ENCODE data around the gene SLC6A16.
"Not testable (repeated sequence)": the region's sequence is repeated elsewhere in the genome, so short reads cannot be mapped to it uniquely, and the experiment has no call there.

SLC6A16 gene

DNA sequence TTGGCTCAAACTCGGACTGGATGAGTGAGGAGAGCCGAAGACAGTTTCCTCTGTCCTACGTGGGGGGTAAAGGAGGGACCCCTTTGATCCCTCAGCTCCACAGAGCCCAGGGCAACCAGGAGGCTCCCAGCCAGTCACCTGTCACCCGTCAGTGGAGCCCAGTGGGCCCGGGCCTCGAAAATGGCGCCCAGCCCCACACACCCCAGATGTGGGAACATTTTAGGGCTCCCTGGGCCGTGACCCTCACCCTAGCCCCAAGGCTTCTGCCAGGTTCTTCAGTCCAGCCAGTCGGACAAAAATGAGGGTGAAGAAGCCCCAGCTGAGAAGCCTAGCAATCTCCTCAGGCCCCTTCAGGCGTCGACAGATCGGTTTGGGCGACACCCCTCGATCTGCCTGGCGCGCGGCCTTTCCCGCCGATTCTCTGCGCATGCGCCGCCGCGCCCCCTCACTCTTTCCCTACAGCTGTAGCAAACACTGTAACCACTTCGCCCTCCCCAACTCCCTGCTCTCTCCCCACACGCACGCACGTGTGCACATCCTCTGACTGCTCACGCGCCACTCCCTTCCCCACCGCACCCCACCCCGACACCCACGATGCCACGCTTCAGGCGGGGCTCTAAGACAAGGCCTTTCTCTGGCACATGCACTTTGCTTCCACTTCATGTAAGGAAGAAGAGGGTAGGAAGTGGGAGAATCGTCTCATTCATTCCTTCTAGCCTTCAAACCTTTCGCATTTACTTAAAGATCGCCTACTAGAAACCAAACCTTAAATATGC lies at the start of gene SLC6A16:
SLC6A16 (minus strand) TSS at position 391 of the 776 bp plus-strand sequence. CDS start 13,844 bp downstream, outside the sequence.
- DNase-seq: no peak

DNA sequence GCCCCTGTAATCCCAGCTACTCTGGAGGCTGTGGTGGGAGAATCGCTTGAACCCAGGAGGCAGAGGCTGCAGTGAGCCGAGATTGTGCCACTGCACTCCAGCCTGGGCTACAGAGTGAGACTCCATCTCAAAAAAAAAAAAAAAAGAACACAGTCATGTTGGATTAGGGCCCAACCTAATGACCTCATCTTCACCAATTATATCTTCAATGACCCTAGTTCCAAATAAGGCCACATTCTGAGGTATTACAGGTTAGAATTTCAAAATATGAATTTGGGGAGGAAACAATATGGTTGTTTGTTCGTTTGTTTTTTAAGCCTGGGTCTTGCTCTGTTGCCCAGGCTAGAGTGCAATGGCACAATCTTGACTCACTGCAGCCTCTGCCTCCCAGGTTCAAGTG lies 48.2 kb upstream of the SLC6A16 start:
- DNase-seq: not testable (repeated sequence)

DNA sequence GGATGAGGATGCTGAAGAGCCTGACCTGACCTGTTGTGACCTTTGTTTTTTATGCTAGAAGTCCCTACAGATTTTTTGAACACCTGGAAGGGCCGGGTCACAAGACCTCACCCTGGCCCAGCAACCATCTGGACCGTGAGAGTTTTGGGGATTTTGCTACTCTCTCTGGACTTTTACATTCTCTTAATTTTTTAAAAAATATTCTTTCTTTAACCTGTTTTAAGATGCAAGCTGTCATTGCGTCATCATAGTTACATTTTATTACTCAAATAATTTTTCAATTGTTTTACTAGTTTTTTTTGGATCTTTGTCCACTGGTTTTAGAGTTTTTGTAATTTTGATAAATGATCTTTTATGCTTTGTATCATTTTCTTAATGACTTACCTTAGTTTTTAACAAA lies 46.2 kb upstream of the SLC6A16 start:
- no peak for DNase-seq

DNA sequence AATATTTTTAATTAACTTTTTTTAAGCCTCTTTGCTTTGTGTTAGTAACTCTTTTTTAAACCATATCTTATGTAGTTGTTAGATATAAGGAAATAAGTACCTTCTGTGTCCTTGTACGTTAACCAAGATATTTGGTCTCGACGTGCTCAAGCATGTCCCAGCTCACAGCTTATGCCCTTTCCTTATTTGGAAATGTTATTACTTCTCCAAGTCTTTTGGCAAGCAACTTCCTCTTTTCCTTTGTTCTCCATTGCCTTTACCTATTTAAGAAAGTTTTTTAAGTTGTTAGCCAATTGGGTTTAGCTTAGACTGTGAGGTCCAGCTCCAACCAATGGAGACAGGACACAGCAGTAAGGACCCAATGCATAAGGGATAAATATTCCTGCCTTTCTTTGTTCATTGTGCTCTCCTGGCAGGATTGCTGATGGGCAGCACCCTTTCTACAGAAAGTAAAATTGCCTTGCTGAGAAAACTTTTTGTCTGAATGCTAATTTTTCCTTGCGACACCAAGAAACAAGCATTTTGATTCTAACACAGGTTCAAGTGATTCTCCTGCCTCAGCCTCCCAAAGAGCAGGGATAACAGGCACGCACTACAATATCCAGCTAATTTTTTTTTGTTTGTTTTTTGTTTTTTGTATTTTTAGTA lies 43.8 kb upstream of the SLC6A16 start:
- no peak for DNase-seq

DNA sequence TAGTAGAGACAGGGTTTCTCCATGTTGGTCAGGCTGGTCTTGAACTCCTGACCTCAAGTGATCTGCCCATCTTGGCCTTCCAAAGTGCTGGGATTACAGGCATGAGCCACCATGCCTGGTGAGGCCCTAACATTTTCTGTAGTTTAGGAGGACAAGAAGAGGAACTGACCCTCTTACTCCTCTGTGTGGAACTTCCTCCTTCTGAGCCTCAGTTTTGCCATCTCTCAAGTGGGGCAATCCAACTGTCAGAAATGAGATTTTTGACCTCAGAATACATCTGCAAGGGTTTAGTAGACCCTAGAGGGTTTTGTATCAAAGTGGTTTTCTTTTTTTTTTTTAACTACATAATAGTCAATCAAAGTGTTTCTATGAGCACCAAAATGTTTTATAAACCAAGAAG lies 41.1 kb upstream of the SLC6A16 start:
- DNase-seq: peak; percentile 7

DNA sequence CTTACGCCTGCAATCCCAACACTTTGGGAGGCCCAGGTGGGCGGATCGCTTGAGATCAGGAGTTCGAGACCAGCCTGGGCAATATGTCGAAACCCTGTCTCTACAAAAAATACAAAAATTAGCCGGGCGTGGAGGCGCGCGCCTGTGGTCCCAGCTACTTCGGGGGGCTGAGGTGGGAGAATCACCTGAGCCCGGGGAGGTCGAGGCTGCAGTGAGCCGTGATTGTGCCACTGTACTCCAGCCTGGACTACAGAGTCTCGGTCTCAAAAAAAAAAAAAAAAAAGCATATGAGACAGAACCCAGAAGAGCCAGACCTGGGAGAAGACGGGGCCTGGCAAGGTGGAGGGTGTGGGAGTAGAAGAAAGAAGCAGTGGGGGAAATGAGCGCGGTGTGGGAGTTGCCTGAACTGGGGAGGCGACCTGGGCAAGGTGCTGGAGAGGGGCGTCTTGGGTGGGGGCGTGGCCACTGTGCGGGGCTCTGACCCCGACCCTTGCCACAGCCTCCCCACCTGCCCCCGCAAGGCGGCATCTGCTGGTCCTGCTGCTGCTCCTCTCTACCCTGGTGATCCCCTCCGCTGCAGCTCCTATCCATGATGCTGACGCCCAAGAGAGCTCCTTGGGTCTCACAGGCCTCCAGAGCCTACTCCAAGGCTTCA lies 39.2 kb upstream of the SLC6A16 start:
- no peak for DNase-seq

DNA sequence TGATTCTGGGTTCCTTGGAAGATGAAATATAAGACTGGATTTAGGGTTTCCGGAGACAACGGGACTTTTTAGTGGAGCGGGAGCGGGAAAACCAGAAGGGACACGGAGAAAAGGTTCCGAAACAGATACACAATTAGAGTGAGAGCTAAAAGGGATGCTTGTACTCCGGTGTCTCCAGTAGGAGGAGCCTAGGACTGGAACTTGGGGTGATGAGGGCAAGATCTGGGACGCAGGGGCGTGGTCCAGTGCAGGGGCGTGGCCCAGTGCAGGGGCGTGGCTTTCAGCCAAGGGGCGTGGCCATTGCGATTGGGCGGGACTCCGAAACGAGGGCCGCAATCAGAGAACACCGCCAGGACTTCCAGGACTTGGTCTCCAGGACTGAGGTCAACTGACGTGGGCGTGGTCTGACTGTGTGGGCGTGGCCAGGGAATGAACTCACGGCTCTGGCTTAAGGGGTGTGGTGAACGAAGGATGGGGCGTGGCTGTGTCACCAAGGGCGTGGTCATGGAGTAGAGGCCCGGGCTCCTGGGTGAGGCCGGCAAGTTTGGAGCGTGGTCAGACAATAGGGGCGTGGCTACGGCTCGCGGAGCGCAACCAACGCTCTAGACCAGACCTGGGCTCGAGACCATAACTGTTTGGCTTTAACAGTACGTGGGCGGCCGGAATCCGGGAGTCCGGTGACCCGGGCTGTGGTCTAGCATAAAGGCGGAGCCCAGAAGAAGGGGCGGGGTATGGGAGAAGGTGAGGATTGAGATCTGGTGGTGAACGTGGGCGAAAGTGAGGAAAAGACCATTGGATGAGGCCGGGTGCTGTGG lies 38.5 kb upstream of the SLC6A16 start, which contains the start of gene DKKL1:
DKKL1 (plus strand) TSS at position 610 of the 815 bp plus-strand sequence; CDS start at position 732, 122 bp downstream.
- DNase-seq: peak; percentile 98

DNA sequence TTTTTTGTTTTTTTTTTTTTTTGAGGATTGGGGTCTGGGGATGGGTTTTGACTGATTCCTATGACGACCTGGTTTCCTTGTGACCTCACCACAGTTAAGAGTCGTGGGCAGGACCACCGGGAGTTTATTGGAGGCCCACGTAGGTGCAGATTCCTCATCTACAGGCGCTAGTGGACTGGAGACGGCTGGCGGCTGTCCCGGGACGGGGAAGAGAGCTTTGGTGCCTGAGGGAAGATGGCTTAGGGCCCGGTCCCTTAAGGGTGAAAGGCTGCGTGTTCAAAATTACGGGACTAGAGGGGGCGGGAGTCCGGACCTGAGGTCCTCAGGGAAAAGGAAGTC lies 37.9 kb upstream of the SLC6A16 start:
- peak; percentile 11 for DNase-seq

DNA sequence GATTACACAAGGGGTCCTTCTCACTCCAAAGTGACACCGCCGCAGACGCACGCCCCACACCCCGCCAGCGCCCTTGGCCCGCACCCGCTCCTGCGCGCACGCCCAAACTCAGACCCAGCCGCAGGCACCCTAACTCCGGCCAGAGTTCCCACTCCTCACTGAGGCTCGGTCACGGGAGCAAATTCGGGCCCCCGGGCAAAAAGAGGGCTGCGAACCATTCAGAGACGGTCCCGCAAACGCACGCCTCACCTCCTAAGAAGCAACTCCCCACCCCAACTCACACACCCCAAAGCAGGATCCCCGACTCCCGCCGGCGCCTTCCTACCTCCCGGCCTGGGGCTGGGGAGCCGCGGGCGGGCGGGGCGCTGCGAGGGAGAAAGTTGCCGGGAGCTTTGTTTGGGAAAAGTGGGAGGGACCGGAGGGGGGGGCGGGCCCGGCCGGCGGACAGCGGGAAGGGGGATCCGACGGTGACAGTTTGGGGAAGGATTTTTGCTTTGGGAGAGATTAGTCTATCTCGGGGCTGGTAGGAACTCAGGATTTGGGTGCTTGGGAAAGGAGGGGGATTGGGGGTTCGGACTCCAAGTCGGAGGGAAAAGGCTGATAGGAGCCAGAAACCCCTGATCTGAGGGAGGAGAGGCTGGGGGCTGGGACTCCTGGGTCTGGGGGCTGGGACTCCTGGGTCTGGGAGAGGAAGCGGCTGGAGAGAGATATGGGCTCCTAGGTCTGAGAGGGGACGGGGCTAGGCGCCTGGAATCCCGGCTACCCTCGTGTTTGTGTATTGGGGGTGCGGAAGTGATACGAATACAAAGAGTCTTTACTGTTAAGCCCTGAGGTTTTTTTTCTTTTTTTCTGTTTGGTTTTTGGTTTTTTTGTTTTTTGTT lies 37.3 kb upstream of the SLC6A16 start, which contains the start of gene TEAD2:
TEAD2 (minus strand) TSS at position 369 of the 881 bp plus-strand sequence. CDS start 2,341 bp downstream, outside the sequence.
- no peak for DNase-seq

DNA sequence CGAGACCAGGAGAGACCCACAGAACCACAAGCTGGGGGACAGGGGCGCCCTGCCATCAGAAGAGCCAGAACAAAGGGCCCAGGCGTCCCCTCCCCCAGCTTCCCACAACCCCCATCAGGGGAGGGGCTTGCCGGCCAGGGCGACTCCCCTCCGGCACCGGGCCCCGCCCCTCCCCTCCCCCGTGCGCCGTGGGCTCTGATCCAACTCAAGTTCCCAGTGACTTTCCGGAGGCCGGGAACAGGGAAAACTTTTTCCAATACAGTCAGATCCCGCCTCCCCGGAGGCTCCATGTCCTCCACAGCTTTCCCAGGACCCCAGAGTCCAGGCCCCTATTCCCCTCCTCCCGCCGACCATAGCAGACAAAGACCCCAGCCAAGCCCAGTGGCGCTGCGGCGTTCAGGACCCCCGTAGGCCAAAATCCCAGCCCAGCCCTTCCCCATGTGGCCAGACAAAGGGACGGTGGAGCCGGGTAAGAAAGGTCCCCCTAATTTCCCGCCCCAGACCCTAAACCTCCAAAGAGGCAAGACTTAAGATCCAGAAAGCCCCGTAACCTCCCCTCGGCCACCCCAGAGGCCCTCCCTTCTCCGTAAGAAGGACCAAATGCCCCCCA lies 36.6 kb upstream of the SLC6A16 start:
- DNase-seq: no peak

DNA sequence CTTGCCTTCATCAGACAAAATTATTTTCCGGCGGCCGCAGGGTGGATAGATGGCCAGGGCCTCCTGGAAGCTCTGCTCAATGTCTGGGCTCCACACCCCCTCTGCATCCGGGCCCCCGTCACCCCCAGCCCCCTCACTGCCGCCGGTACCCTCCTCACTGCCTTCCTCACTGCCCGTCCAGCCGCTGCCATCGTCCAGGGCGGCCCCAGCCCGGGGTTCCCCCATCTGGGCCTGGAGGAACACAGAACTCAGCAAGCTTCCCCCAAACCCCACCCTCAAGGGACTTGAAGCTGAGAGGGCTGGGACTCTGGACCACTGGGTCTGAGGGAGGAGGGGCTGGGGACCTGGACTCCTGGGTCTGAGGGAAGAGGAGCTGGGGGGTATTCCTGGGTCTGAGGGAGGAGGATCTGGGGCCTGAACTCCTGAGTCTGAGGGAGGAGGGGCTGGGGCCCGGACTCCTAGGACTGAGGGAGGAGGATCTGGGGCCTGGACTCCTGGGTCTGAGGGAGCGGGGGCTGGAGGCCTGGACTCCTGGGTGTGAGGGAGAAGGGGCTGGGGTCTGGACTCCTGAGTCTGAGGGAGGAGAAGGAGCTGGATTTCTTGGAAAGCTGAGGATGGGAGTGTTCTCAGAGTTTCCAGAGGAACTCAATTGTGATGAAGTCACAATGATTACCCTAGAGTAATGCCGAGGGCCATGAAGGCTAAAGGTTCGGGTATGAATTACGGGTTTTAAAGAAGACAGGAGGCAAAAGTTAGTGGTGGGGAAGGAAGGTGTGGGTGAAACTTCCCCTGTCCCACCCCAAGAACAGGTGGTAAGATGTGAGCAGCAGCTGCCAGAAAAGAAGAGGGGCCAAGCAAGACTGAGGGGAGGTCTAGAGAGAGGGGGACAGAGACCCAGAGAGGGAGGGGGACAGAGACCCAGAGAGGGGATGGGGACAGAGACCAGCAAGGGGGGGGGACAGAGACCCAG lies 35.1 kb upstream of the SLC6A16 start:
- no peak for DNase-seq

DNA sequence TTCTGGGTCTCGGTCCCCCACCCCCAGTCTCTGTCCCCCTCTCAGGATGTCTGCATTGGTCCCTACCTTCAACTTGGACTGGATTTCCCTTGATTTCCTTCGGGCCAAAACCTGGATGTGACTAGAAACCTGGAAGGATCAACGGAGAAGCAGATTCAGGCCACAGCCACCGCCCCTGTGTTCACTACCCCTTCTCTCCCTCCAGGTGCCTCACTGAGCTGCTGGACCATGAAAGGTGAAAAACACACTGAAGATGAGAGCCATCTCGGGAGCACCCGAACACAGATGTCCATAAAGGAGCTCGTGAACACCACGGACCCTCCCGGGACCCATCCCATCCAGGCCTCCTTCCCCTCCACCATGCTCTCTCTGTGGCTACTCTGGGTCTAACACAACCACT lies 32.2 kb upstream of the SLC6A16 start:
- no peak for DNase-seq

DNA sequence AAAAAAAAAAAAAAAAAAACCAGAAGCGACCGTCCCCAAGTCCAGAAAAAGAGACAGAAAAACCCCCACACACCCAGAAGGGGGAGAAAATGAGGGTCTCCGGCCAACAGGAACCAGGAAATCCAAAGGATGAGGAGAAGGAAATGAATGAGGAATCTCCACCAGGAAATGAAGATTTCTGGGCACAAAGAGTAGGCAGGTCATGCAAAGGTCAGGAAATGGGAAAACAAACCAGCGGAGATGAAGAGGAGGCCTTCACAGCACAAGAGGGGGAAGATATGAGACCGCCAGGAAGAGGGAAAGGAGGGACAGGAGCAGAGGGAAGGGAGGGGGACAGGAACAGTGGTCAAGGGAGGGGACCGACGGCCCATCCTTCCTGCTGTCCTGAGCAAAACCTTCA lies 31.4 kb upstream of the SLC6A16 start:
- DNase-seq: no peak

DNA sequence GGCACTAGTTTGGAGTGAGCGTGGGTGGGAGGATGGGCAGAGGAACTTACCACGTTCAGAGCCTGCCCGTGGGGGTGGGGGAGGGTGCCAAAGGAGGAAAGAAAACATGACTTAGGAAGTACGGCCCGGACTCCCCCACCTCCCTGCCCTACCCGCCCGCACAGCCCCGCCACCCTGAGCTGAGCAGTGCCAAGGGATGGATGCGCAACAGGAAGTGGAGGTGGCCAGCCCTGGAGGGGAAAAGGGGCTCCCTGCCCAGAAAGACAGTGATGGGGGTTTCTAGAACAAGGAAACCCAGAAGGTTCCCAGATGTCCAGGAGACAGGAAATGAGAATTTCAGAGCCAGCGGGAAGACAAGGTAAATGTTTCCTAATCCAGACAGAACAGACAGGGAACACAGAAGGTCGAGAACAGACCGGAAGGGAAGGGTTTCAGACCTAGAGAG lies 30.9 kb upstream of the SLC6A16 start:
- peak; percentile 23 for DNase-seq

DNA sequence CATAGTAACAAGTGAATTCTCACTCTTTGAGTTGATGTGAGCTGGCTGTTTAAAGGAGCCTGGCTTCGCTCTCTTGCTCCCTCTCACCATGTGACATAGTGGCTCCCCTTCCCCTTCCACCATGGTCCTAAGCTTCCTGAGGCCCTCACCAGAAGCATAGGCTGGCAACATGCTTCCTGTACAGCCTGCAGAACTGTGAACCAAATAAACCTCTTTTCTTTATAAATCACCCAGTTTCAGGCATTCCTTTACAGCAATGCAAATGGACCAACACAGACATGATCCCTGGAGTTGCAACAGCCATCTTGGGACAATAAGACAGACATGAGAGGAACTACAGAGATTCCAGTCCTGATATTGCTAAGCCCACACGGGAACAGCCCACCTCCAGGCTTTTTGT lies 24.6 kb upstream of the SLC6A16 start:
- DNase-seq: no peak

DNA sequence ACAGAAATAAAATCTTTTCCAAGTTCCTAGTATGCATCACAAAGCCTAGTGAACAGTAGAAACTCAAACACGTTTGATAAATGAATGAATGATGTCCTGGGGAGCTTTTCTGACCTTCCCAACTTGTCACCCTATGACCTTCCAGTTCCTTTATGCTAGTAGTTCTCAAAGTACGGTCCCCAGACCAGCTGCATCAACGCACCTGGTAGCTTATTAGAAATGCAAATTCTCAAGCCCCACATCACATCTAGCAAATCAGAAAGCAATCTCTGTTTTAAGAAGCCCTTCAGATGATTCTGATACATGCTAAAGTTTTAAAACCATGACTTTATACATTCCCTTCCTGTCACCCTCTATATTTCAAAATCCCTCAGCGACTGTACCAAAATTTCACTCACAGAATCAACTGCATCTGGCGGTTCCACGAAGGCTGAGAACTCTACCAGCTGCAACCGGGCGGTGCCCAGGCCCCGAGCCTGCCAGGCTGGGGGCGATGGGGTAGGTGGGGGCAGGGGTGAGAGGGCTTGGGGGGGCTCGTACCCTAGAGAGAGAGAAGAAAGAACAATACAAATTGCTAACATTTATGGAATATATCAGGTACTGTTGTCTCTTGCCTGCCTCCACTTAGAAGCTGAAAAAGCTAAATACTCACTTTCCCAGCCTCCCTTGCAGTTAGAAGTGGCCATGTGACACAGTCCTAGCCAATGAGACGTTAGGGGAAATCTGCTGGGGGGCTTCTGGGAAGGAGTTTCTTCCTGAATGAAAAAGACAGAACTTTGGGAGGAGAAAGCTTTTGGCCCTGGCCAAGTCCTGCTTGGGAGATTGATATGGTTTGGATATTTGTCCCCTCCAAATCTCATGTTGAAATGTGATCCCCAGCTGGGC lies 23.6 kb upstream of the SLC6A16 start:
- no peak for DNase-seq

DNA sequence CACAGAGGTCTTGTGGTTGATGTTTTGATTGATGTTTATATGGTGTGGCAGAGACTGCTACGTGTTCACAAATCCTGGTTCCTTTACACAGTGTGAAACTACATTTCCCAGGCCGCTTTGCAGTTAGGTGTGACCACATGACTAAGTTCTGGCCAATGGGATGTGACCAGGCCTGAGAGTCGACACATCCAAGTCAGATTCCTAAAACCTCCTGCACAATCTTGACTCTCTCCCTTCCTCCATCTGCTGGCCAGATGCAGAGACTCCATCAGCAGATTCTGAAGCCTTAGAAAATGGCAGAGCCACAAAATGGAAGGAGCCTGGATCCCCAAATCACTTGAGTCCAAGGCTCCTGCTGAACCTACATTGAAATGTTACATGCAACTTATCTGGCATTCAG lies 22.8 kb upstream of the SLC6A16 start:
- peak; percentile 27 for DNase-seq

DNA sequence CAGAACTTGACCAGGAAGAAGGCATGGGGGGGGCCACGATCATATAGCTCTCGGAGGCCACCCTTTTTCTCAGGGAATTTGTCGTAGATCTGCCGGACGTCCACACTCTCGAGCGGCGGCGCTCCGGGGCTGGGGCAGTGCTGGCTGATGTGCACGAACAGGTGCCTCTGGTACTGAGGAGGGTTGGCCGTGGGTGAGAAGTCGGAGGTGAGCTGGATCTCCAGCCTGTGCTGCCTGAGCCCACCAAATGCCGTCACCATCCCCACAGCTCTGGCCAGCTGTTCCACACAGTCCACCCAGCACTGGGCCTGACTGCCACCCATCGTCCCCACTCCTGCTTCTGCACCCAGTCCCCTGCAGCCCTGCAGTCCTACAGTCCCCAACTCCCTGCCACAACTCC lies 22.2 kb upstream of the SLC6A16 start:
- no peak for DNase-seq
